Skin epidermis (tissue), 12 donors: ENCODE data around the gene FAM83G.

Experiments used
- H3K27ac ChIP-seq, 21 experiments: fragments of 200-600 bp; sonication (generic) in 11 of 21; one replicate each; pipeline ENCODE4 v1.5.0; 2020; ENCODE audit warnings: mild to moderate bottlenecking in 3 of 21, inconsistent platforms in 2 of 21, moderate library complexity in 2 of 21
- H3K4me3 ChIP-seq, 7 experiments: fragments of 200-600 bp; sonication (generic) in 2 of 7; one replicate each; pipeline ENCODE4 v1.5.0; 2020; ENCODE audit warnings: inconsistent platforms in 2 of 7, mild to moderate bottlenecking in 2 of 7, moderate library complexity in 1 of 7

Gene FAM83G

DNA sequence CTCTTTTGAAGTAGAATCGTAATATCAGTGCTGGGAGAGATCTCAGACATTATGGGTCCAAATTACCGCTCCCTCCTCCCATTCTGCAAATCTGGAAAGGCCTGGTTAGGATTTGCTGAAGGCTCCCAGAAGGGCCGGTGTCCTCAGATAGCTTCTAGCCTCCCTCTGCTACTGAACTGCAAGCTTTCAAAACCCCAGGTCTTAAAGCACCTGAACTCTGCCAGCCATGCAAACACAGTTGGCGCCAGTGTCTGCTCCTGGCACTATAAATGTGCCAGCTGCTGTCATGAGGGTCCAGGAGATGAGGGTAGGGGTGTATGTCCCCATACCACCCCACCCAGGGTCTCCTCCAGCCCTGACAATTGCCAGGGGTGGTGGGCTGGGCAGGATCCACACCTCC is 28.4 kb downstream of the FAM83G start:
- Histone ChIP-seq H3K27ac (no peak overlapping the region), H3K4me3 (no peak overlapping the region)

DNA sequence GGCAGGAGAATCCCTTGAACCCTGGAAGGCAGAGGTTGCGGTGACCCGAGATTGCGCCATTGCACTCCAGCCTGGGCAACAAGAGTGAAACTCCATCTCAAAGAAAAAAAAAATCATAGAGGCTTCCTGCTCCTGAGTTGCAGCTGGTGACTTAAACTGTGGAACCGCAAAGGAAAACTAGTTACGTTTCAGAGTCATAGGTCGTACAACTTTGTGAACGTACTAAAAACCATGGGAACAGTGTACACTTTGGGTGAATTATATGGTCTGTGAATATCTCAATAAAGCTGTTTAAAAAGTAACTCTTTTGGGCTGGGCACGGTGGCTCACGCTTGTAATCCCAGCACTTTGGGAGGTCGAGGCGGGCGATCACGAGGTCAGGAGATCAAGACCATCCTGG is 29.0 kb downstream of the FAM83G start:
- H3K27ac ChIP-seq, result peak overlapping the region in 1 of 21 experiments; percentile 62
- H3K4me3 ChIP-seq, result no peak overlapping the region

DNA sequence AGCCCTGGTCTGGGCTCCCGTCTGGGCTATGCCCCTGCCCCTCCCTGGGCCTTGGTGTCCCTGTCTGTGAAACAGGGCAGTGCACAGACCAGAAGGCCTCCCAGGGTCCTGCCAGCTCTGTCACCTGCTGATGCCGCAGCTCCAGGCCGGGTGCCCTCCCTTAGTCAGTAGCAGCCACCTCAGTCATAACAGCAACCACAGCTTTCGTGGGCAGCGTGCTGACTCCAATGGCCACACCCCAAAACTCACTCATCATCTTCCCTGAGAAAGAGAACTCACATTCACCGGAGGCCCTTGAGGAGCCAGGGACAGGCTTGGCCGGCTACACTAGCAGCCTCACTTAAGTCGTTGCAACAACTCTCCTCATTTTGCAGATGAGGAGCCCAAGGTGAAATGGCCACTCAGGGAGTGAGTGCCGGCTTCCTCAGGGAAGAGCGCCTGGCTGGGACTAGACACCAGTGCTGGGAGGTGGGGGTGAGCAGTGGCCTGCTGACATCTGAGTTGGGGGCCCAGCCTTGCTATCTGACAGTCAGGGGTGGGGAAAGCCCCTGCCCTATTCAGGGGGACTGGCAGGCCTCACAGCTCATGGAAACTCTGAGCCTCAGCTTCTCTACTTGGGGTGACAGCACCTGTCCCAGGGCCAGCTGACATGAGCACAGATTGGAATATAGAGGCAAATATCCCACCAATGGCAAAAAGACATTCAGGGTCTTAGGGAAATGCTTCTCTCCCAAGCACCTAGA is 30.0 kb downstream of the FAM83G start:
- H3K27ac ChIP-seq, result peak overlapping the region in 10 of 21 experiments; percentile 8 to 62 (median 33)

DNA sequence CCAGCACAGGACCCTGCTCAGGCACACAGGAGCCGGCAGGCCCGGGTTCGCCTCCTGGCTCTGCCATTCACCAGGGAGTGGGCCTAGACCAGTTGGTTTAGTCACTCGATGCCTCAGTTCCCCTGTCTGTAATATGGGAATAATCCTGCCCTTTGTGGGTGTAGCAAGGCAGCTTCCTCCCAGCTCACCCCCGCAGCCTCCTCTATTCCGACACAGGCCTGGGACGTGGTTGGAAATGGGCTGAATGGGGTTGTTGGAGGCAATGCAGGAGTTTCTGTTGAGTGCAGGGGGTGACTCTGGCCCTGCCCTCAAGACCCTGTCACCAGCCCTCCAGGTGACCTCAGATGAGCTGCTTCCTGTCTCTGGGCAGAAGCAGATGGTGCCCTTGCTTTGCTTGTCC is 32.8 kb downstream of the FAM83G start:
- Histone ChIP-seq H3K27ac (no peak overlapping the region), H3K4me3 (no peak overlapping the region)

More for the DNA sequence above, 30.0 kb downstream of the FAM83G start:
- no peak overlapping the region for H3K4me3 ChIP-seq

DNA sequence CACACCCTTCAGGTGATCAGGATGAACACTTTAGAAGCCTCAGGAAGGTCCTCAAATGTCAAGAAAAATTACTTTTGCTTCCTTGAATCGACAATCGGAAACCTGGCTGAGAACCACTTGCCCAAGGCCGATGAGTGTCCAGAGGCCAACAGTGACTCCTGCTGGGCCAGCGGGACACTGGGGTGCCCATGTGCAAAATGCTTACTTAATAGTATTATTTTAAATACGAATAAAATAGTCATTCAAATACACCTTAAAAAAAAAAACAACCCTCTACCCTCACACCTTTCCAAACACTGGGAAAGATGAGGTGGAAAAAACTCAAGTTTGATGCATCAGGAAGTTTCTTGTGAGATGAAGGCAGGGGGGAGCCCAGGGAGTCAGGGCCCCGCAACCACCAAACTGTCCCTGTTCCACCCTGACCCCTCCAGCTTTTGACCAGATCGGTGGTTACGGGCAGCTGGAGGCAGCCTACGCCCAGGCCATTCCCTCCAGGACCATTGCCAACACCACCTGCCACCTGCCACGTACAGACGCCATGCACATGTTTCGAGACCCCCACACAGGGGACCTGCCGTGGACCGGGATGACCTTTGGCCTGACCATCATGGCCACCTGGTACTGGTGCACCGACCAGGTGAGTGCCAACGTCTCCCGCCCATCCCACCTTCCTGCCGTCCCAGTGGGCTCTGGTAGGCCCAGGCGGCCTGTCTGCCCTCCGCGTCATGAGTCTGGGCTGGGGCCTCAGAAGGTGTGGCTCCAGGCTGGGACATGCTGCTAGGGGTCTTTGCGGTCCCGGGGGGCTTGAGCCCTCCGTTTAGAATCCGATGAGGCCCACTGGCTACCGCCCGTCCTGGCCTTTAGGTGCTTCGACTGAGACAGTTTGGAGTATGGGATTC is 33.7 kb downstream of the FAM83G start:
- no peak overlapping the region for H3K4me3 ChIP-seq
- H3K27ac ChIP-seq, result peak overlapping the region in 5 of 21 experiments; percentile 1 to 43 (median 32)

DNA sequence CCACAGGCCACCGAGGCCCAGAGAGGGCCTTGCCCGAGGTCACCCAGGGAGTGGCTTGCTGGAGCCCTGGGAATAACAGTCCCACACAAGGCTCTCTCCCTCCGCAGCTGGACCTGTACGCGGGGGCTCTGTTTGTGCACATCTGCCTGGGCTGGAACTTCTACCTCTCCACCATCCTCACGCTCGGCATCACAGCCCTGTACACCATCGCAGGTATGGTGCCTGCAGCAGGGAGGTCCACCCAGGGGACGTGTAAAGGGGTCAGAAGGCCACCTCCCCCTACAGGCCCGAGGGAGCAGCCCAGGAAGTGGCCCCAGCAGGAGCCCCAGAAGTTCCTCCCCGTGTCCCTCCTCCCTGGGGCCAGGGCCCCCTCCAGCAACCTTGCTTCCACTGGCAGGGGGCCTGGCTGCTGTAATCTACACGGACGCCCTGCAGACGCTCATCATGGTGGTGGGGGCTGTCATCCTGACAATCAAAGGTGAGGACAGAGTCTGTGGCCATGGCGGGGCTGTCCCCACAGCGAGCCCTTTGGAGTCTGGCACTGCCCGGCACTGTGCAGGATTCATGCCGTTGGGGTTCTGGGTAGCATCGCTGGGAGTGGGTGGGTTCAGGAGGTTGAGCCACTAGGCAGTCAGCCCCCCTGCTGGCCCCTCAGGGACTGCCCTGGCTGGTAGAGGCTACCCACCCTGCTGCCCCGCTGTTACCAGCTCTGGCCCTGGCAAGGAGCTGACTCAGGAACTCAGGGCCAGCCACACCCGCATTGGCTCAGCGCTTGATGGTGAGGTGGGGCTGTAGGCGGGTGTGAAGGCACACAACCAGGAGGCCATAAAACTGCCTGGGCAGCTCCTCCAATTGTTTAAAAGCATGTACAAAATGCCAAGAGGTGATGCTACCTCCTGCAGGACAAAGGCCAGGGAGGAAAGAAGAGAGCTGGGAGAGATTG is 35.3 kb downstream of the FAM83G start:
- H3K27ac ChIP-seq, result peak overlapping the region in 12 of 21 experiments; percentile 3 to 55 (median 42)

DNA sequence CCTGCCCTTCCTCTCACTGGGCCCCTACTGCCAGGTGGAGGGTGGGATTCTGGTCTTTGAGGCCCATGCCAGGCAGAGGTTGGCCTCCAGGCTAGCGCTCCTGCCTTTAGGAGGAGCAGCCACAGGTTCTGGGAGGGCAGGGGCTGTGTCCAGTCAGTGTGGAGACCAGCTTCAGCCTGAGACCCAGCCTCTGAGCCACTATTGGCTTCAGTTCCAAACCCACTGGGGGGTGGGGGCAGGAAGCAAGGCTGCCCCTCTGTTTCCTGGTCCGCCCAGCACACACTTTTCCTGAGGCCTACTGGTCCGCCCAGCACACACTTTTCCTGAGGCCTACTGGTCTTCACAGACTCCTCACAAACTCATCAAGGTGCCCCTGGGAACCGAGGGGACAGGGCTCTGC is 36.2 kb downstream of the FAM83G start:
- H3K4me3 ChIP-seq, result no peak overlapping the region
- peak overlapping the region in 14 of 21 experiments; percentile 18 to 65 (median 42) for H3K27ac ChIP-seq

More for the DNA sequence above, 35.3 kb downstream of the FAM83G start:
- H3K4me3 ChIP-seq, result no peak overlapping the region

DNA sequence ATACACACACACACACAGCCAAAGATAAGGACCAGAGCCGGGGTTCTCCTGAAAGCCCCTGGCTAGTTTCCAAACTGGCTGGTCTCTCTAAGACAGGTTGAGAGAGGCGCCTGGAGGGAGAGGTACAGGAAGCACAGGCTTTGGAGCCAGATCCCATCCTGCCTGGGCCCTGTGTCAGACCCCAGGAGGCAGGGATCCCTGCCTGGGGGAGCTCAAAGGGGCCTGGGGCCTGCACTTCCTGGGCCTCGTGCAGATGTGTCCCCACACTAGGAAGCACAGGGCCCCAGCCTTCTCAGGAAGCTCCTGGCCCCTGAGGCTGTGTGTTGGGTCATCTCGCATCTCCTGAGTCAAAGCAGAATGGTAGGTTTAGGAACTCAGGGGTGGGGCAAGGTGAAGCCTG is 36.6 kb downstream of the FAM83G start:
- H3K27ac ChIP-seq, result peak overlapping the region in 14 of 21 experiments; percentile 15 to 65 (median 36)
- no peak overlapping the region for H3K4me3 ChIP-seq

DNA sequence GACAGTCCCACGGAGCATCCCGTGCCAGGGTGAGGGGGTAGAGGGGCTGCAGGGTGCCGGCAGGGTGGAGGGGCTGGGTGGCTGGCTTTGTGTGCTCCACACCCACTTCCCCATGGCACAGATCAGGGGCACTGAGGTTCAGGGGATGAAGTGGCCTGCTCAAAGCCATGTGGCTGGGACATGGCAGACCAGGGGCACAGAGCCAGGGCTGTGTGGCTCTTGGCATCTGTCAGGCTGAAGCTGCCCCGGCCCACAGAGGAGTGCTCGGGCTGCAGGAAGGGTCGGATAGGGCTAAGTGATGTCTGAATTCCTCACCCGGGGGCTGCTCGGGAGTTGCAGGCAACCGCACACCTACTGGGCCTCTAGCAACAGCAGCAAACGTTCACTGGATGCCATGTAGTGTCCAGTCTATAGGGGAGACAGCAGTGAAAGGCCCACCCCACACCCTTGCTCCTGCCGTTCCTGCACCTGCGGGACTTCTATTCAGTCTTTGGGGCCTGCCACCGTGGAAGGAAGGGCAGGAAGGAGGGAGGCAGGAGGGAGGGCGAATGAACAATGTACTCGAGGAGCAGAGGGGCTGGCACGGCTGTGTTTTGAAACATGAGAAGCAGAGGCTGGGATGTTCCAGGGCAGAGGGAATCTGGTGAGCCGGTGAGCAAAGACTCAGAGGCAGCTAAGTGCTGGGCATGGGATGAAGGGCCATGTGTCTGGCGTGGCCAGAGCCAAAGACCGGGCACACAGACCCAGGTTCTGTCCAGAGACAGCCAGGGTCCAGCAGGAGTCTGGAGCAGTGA is 37.5 kb downstream of the FAM83G start:
- Histone ChIP-seq H3K4me3 (no peak overlapping the region), H3K27ac (peak overlapping the region in 2 of 21 experiments; percentile 15 to 18)

DNA sequence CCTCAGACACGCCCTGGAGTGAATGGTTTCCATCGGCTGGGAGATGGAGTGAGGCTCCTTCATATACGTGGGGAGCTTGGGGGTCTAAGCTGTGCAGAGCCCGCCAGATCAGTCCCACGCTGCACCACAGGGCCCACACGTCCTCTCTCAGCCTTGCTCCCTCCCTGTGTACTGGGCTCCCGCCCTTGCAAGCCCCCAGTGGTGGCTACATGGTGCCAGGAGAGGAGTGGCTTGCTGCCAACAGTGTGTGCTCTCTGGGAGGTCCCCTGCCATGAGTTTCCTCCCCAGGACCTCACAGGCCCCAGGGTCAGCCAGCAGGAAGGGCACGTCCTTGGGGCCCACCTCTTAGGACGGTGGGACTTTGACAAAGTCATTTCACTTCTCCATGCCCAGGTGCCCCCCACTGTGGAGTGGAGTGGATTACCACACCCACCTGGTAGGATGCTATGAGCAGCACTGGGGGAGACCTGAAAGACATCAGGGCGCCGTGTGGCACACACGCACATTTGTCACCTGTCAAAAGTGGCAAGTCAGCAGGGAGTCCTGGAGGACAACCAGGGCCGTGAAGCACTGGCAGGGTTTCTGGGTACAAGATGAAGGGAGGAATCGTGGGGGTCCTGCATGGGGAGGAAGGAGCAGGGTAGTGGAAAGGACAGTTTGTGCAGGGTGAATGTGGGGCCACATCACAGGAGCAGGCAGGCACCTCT is 38.9 kb downstream of the FAM83G start:
- Histone ChIP-seq H3K27ac (no peak overlapping the region), H3K4me3 (no peak overlapping the region)

DNA sequence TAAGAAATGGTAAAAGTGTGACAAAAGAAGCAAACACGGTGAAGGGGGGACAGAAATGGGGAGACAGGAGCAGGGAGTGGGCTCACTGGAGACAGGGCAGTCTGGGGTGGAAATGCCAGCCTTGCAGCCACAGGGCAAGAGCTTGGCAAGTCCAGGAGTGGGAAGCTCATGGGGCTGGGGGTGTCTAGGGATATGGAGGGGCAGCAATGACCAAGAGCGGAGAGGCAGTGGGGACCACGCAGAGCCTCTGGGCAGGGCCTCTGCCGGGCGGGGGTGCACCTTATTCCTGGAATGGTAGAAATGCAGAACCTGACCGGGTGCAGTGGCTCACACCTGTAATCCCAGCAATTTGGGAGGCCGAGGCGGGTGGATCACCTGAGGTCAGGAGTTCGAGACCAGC is 40.0 kb downstream of the FAM83G start:
- Histone ChIP-seq H3K4me3 (no peak overlapping the region), H3K27ac (no peak overlapping the region)

DNA sequence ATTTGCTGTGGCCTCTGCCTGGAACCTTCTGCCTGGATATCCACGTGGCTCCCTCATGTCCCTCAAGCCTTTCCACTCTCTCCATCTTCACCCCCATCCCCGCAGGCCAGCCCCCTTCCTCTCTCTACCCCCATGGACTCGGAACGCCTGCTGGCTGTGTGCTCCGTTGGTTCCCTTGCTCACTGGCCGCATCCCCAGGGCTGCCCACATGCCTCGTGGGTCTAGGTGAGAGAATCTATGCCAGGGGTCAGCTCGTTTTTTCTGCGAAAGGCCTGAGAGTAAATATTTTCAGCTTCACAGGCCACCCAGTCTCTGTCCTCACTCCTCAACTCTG is 40.6 kb downstream of the FAM83G start:
- H3K27ac ChIP-seq, result no peak overlapping the region
- no peak overlapping the region for H3K4me3 ChIP-seq

DNA sequence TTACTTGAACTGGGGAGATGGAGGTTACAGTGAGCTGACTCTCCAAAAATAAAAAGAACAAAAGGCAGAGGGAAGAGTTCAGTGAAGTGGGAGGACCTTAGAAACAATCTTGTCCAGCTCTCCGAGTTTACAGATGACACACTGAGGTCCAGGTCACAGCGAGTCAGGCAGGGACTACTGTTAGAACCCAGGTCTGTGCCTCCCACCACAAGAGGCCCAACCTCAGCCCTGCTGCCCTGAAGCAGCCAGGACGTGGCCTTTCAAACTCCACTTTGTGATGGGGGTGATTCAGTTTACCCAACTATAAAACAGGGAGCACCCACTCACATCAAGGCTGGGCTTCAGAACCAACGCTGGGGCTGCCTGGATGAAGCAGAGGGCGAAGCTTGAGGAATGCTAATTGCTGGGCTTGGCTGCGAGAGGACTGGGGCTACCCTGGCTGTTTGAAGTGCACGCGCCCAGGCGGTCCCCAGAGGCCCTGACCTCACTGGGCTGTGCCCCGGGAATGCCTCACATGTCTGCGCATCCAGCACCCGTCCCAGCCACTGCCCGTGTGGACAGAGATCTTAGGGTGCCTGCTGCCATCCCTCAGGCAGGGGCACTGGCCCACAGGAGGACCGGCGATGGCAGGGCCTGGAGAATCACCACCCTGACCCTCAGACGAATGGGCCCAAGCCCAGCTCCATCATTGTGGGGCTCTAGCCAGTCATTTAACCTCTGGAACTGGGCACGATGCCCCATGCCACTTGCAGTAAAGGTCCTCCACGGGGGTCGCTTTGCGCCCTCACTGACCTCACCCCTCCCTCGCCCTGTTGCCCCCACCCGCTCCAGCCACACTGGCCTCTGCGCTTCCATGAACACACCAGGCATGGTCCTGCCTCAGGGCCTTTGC is 41.2 kb downstream of the FAM83G start:
- no peak overlapping the region for H3K4me3 ChIP-seq
- no peak overlapping the region for H3K27ac ChIP-seq

DNA sequence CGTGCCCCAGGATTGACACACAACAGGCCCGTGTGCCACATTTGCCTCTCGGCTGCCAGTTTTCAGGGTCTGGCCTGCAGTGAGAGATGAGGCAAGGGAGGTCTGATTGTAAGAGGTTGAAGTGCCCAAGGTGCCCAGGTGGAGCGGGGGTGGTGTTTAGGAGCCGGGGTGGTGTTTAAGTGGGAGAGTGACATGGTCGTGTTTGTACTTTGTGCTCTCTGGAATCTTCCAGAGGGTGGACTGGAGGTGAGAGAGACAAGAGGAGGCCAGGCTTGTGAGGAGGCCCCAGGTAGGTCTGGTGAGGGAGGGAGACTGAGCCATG is 42.1 kb downstream of the FAM83G start:
- Histone ChIP-seq H3K4me3 (no peak overlapping the region), H3K27ac (no peak overlapping the region)

DNA sequence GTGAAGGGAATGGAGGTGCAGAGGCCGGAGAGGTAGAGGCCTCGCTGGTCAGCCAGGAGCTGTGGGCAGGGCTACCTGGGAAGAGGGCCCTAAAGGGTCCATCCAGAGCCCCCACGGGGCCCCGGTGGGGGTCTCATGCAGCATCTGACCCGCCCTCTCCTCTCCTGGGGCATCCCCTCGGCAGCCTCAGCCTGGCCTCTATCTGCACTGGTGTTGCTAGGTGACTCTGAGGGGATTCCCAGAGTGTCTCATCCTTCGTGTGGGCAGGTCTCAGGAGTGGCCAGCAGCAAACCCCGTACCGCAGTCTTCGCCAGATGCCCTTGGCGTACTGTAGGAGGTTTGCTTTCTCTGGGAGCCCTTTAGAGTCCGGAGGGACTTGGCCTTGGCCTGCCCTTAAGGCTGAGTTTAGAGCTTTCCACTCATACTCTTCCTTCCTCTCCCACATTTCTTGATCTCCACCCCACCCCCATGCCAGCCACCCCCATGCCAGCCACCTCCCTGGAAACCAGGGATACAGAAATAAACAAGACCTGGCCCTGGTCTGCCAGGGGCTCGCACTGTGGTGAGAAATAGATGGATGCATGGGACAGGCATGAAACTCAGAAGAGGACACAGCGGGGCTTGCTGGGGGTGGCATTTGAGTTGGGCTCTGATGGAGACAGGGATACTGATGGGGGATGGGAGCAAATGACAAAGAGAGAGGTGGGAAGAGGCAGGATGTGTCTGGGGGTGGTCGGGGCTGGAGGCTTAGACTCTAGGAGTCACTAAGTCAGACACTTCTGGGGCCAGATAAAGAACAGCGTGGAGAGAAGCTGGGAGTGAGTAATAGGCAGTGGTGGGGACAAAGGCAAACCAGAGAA is 42.7 kb downstream of the FAM83G start:
- H3K27ac ChIP-seq, result no peak overlapping the region
- H3K4me3 ChIP-seq, result no peak overlapping the region

DNA sequence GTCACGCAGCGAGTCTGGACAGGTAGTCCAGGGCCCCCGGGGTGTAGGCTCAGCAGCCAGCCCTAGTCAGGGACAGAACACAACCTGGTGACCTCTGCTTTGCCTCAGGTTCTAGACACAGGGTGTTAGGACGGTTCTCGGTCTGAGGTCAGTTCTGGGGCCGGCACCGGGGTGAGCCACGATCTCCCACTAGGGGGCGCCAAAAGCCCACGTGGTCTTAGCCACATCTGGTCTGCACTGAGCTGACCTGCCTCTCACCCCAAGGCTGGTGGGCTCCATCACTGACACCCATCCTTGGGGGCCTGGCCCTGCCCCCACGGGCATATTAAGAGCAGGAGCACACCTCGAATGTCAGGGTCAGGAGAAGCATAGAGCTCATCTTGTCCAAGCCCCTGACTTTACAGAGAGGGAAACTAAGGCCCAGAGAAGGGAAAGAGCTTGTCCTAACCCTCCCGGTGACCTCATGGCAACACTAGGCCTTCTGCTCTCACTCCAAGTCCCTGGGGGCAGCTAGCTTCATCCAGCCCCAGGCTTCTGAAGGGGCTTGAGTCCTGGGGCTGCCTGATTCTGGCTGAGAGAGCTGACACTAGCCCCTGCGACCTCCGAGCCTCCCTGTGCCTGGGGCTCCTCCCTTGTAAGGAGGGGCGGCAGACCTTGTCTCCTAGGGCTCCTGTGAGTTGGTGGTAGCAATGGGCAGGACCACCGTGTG is 43.6 kb downstream of the FAM83G start:
- H3K27ac ChIP-seq, result no peak overlapping the region
- no peak overlapping the region for H3K4me3 ChIP-seq
